ENCODE data around the gene MARK4. TPM values are rescaled to one million over a fixed set of nuclear protein-coding genes. Genes with fewer than 3 reads are reported as not detected.

Gene MARK4
- total RNA-seq, 1 experiment from 2014 or later, result 49.4 TPM

DNA sequence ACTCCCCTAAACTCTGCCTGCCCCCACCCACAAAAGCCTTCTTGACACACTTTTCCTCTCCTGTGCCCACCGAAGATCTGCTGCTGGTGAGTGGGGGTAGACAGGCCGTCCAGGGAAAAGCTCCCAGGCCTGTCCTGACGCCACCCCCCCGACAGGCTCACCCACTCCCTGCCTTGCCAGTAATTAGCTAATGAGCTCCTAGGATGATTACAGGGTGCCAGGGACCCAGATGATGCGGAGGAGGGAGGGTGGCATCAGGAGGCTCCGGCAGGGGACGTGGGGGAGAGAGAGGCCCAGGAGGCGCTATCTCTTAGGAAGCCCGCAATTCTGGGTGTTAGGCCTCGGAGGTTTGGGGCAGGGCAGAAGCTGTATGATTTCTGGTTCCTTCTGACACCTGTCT is 27.0 kb downstream of the MARK4 start:
- Histone ChIP-seq H2AFZ (no peak overlapping the region), H3K36me3 (ENCODE audit: low read depth) (no peaks in the 10 kb centered on the region), H3K9me2 (ENCODE audit: insufficient read depth) (no peaks in the 10 kb centered on the region), H3K27ac (no peak overlapping the region), H3K27me3 (ENCODE audit: insufficient read depth, low read depth) (no peaks in the 10 kb centered on the region), H3K4me2 (no peak overlapping the region), H3K4me1 (replicated peaks; ENCODE audit: insufficient read depth) (no peaks in the 10 kb centered on the region), H3K79me2 (ENCODE audit: low read depth) (no peaks in the 10 kb centered on the region), H3K9me3 (ENCODE audit: insufficient read depth, low read depth) (no peaks in the 10 kb centered on the region), H4K20me1 (ENCODE audit: insufficient read depth) (no peaks in the 10 kb centered on the region), H3K4me3 (no peak overlapping the region), H3F3A (ENCODE audit: insufficient read depth, low read depth) (no peaks in the 10 kb centered on the region; the same call in 1 of the 2 replicates)
- BruUV-seq (replicated peaks), result no TSS peak
- DNase-seq, result no peak
- intact Hi-C loops (cut with micrococcal nuclease; ENCODE audit: unreplicated experiment), result no loop called here
- POLR2A ChIA-PET (ENCODE audit: unreplicated experiment), result no interaction called here
- CTCF ChIA-PET, result interaction anchor here (0.6 to 0.7 kb wide), 2 partner anchors 17 to 48 kb away, joined by 3 to 4 read pairs; no protein-coding TSS in a partner anchor
- no peak for TF ChIP-seq EZH2 (IDR thresholded peaks at IDR 0.05; ENCODE audit: low read depth)
- TF ChIP-seq, protein P1, sequence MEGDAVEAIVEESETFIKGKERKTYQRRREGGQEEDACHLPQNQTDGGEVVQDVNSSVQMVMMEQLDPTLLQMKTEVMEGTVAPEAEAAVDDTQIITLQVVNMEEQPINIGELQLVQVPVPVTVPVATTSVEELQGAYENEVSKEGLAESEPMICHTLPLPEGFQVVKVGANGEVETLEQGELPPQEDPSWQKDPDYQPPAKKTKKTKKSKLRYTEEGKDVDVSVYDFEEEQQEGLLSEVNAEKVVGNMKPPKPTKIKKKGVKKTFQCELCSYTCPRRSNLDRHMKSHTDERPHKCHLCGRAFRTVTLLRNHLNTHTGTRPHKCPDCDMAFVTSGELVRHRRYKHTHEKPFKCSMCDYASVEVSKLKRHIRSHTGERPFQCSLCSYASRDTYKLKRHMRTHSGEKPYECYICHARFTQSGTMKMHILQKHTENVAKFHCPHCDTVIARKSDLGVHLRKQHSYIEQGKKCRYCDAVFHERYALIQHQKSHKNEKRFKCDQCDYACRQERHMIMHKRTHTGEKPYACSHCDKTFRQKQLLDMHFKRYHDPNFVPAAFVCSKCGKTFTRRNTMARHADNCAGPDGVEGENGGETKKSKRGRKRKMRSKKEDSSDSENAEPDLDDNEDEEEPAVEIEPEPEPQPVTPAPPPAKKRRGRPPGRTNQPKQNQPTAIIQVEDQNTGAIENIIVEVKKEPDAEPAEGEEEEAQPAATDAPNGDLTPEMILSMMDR (conservative IDR thresholded peaks at IDR 0.05), result no peak

- H3K79me2 ChIP-seq (ENCODE audit: low read depth), result no peaks in the 10 kb centered on the region
- H3K4me1 ChIP-seq (replicated peaks; ENCODE audit: insufficient read depth), result no peaks in the 10 kb centered on the region
- intact Hi-C loops (cut with micrococcal nuclease; ENCODE audit: unreplicated experiment), result no loop called here
- BruUV-seq (replicated peaks), result no TSS peak
- H3K4me2 ChIP-seq, result no peak overlapping the region
- DNase-seq, result no peak
- H2AFZ ChIP-seq, result no peak overlapping the region
- H3K36me3 ChIP-seq (ENCODE audit: low read depth), result no peaks in the 10 kb centered on the region
- no peaks in the 10 kb centered on the region for H3K9me2 ChIP-seq (ENCODE audit: insufficient read depth)
- POLR2A ChIA-PET (ENCODE audit: unreplicated experiment), result no interaction called here
- H3K27me3 ChIP-seq (ENCODE audit: insufficient read depth, low read depth), result no peaks in the 10 kb centered on the region
- H3F3A ChIP-seq (ENCODE audit: insufficient read depth, low read depth), result no peaks in the 10 kb centered on the region; the same call in none of the 2 replicates
- no peak for TF ChIP-seq EZH2 (IDR thresholded peaks at IDR 0.05; ENCODE audit: low read depth)
- TF ChIP-seq, protein P1 (conservative IDR thresholded peaks at IDR 0.05), result no peak
- H4K20me1 ChIP-seq (ENCODE audit: insufficient read depth), result no peaks in the 10 kb centered on the region
- H3K9me3 ChIP-seq (ENCODE audit: insufficient read depth, low read depth), result no peaks in the 10 kb centered on the region
- no peak overlapping the region for H3K27ac ChIP-seq
- H3K4me3 ChIP-seq, result no peak overlapping the region
- CTCF ChIA-PET, result no interaction called here
Observed at GRCh38 chr19:45279587-45280192, 28.6 kb downstream of the MARK4 start.

- POLR2A ChIA-PET (ENCODE audit: unreplicated experiment), result no interaction called here
- H3K79me2 ChIP-seq (ENCODE audit: low read depth), result no peaks in the 10 kb centered on the region
- no TSS peak for BruUV-seq (replicated peaks)
- H3K27ac ChIP-seq, result no peak overlapping the region
- H3K27me3 ChIP-seq (ENCODE audit: insufficient read depth, low read depth), result no peaks in the 10 kb centered on the region
- intact Hi-C loops (cut with micrococcal nuclease; ENCODE audit: unreplicated experiment), result no loop called here
- H2AFZ ChIP-seq, result no peak overlapping the region
- CTCF ChIA-PET, result no interaction called here
- H4K20me1 ChIP-seq (ENCODE audit: insufficient read depth), result no peaks in the 10 kb centered on the region
- no peaks in the 10 kb centered on the region for H3K9me3 ChIP-seq (ENCODE audit: insufficient read depth, low read depth)
- DNase-seq, result no peak
- no peak for TF ChIP-seq EZH2 (IDR thresholded peaks at IDR 0.05; ENCODE audit: low read depth)
- TF ChIP-seq, protein P1 (conservative IDR thresholded peaks at IDR 0.05), result no peak
- no peak overlapping the region for H3K4me2 ChIP-seq
- H3K36me3 ChIP-seq (ENCODE audit: low read depth), result no peaks in the 10 kb centered on the region
- H3K4me1 ChIP-seq (replicated peaks; ENCODE audit: insufficient read depth), result no peaks in the 10 kb centered on the region
- H3K4me3 ChIP-seq, result no peak overlapping the region
- H3F3A ChIP-seq (ENCODE audit: insufficient read depth, low read depth), result no peaks in the 10 kb centered on the region; the same call in none of the 2 replicates
- no peaks in the 10 kb centered on the region for H3K9me2 ChIP-seq (ENCODE audit: insufficient read depth)
Observed at GRCh38 chr19:45280471-45280961, 29.4 kb downstream of the MARK4 start.
